ENCODE data around the gene TMEM126A.
"Not testable (repeated sequence)": the region's sequence is repeated elsewhere in the genome, so short reads cannot be mapped to it uniquely, and the experiment has no call there.

Gene TMEM126A

GRCh38 chr11:85666687-85667086 lies 18.9 kb downstream of the TMEM126A start:
- TF ChIP-seq CTCF (IDR thresholded peaks at IDR 0.05; ENCODE audit: control insufficient read depth, insufficient read depth, low read depth, low read length, missing control alignments), result no peak
- DNase-seq (ENCODE audit: low read depth), result no peak
- H3K4me3 ChIP-seq (ENCODE audit: control insufficient read depth, low read depth, low read length), result no peak overlapping the region

GRCh38 chr11:85668157-85668556 lies 20.4 kb downstream of the TMEM126A start:
- H3K4me3 ChIP-seq (ENCODE audit: control insufficient read depth, low read depth, low read length), result no peak overlapping the region
- no peak for TF ChIP-seq CTCF (IDR thresholded peaks at IDR 0.05; ENCODE audit: control insufficient read depth, insufficient read depth, low read depth, low read length, missing control alignments)
- no peak for DNase-seq (ENCODE audit: low read depth)

- DNase-seq (ENCODE audit: low read depth); H3K4me3 ChIP-seq (ENCODE audit: control insufficient read depth, low read depth, low read length): not testable (repeated sequence)
Measured at GRCh38 chr11:85670949-85671663, 23.3 kb downstream of the TMEM126A start.

GRCh38 chr11:85672105-85672902 lies 24.5 kb downstream of the TMEM126A start:
- TF ChIP-seq CTCF (IDR thresholded peaks at IDR 0.05; ENCODE audit: control insufficient read depth, insufficient read depth, low read depth, low read length, missing control alignments), result no peak
- DNase-seq (ENCODE audit: low read depth), result no peak
- no peak overlapping the region for H3K4me3 ChIP-seq (ENCODE audit: control insufficient read depth, low read depth, low read length)

GRCh38 chr11:85673393-85673792 lies 25.6 kb downstream of the TMEM126A start:
- H3K4me3 ChIP-seq (ENCODE audit: control insufficient read depth, low read depth, low read length), result no peak overlapping the region
- no peak for DNase-seq (ENCODE audit: low read depth)
- TF ChIP-seq CTCF (IDR thresholded peaks at IDR 0.05; ENCODE audit: control insufficient read depth, insufficient read depth, low read depth, low read length, missing control alignments), result no peak

- H3K4me3 ChIP-seq (ENCODE audit: control insufficient read depth, low read depth, low read length), result no peak overlapping the region
- DNase-seq (ENCODE audit: low read depth), result no peak
- TF ChIP-seq CTCF (IDR thresholded peaks at IDR 0.05; ENCODE audit: control insufficient read depth, insufficient read depth, low read depth, low read length, missing control alignments), result no peak
Measured at GRCh38 chr11:85679576-85679975, 31.8 kb downstream of the TMEM126A start.

GRCh38 chr11:85680897-85681296 lies 33.1 kb downstream of the TMEM126A start:
- no peak for TF ChIP-seq CTCF (IDR thresholded peaks at IDR 0.05; ENCODE audit: control insufficient read depth, insufficient read depth, low read depth, low read length, missing control alignments)
- H3K4me3 ChIP-seq (ENCODE audit: control insufficient read depth, low read depth, low read length), result no peak overlapping the region
- DNase-seq (ENCODE audit: low read depth), result no peak

Measured in AG09309 (cell line).